NB4 (cell line): ENCODE measurements around the gene PREP.

ENCODE experiments used
- DNase-seq: peaks from one replicate; pipeline ENCODE4 v3.0.0; 2010; ENCODE audit warnings: low read depth
- H3K4me3 ChIP-seq: one replicate; pipeline ENCODE4 v1.5.1; 2011; ENCODE audit warnings: mild to moderate bottlenecking, low read depth, low read length, moderate library complexity
- MYC ChIP-seq: IDR thresholded peaks from 2 replicates; pipeline ENCODE4 v1.6.1; 2011; ENCODE audit warnings: low read depth, low read length
- POLR2A ChIP-seq: IDR thresholded peaks from 2 replicates; pipeline ENCODE4 v1.6.1; 2011; ENCODE audit warnings: mild to moderate bottlenecking; ENCODE audit not compliant: insufficient read length; ENCODE audit errors: extremely low read depth
- TF ChIP-seq, protein P1 (sequence below): IDR thresholded peaks from 2 replicates; pipeline ENCODE4 v1.6.1; 2011; ENCODE audit warnings: low read depth, low read length
- TF ChIP-seq, protein P2 (sequence below): IDR thresholded peaks from one replicate; pipeline ENCODE4 v1.5.1; 2012; ENCODE audit warnings: low read depth, low read length

PREP gene

GRCh38 chr6:105332576-105332975 lies 70.3 kb downstream of the PREP start:
- no peak overlapping the region for H3K4me3 ChIP-seq
- TF ChIP-seq, protein P1, sequence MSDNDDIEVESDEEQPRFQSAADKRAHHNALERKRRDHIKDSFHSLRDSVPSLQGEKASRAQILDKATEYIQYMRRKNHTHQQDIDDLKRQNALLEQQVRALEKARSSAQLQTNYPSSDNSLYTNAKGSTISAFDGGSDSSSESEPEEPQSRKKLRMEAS, result no peak
- no peak for DNase-seq

- no peak overlapping the region for H3K4me3 ChIP-seq
- no peak for TF ChIP-seq POLR2A
- no peak for TF ChIP-seq MYC
- TF ChIP-seq, protein P2, sequence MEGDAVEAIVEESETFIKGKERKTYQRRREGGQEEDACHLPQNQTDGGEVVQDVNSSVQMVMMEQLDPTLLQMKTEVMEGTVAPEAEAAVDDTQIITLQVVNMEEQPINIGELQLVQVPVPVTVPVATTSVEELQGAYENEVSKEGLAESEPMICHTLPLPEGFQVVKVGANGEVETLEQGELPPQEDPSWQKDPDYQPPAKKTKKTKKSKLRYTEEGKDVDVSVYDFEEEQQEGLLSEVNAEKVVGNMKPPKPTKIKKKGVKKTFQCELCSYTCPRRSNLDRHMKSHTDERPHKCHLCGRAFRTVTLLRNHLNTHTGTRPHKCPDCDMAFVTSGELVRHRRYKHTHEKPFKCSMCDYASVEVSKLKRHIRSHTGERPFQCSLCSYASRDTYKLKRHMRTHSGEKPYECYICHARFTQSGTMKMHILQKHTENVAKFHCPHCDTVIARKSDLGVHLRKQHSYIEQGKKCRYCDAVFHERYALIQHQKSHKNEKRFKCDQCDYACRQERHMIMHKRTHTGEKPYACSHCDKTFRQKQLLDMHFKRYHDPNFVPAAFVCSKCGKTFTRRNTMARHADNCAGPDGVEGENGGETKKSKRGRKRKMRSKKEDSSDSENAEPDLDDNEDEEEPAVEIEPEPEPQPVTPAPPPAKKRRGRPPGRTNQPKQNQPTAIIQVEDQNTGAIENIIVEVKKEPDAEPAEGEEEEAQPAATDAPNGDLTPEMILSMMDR, result no peak
- TF ChIP-seq, protein P1, result no peak
- no peak for DNase-seq
Measured at GRCh38 chr6:105331927-105332326, 71.0 kb downstream of the PREP start.

DNA sequence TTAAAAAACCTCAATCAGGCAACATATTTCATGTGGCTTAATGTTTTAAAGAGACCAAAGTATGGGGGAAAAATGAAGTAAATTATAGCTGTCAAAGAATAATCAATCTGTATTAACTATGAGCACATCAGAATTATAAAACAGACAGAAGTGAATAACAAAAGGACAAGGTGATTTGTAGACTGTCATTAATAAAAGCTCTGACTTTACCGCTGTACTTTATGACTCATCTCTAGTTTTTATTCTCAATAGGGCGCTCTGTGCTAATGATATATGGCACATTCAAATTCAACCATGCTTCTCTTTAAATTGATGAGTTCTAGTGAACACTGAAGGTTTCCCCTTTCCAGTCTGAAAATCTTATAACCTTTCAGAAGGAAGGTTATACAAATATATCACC lies 72.0 kb downstream of the PREP start:
- DNase-seq, result no peak
- TF ChIP-seq MYC (no peak), POLR2A (no peak)
- TF ChIP-seq, protein P1, result no peak
- TF ChIP-seq, protein P2, result no peak
- H3K4me3 ChIP-seq, result no peak overlapping the region

DNA sequence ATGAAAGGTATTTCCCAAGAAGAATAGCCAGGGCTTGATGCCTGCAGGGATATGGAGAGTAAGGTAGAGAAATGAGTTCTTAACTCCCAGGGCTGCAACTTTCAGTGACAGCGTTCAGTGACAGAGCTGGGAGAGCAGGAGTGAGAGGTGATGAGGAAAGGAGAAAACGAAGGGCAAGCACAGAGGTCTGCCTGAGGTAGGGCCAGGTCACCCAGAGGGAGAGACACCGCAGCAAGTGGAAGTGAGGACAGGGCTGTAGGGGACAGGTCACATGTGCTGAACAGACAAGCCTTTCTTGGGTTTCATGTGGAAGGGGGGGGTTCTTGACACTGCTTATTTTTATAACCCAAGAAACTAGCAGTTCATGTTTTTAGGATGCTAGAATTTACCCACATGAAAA lies 72.5 kb downstream of the PREP start:
- DNase-seq, result no peak
- TF ChIP-seq, protein P2, result no peak
- TF ChIP-seq POLR2A (no peak), MYC (no peak)
- TF ChIP-seq, protein P1, result no peak
- H3K4me3 ChIP-seq, result no peak overlapping the region

GRCh38 chr6:105326833-105327770 lies 75.8 kb downstream of the PREP start:
- DNase-seq, result no peak

GRCh38 chr6:105326216-105326615 lies 76.7 kb downstream of the PREP start:
- TF ChIP-seq, protein P1, result no peak
- no peak for TF ChIP-seq MYC

More at GRCh38 chr6:105326833-105327770, 75.8 kb downstream of the PREP start:
- no peak overlapping the region for H3K4me3 ChIP-seq
- TF ChIP-seq MYC (no peak), POLR2A (no peak)
- TF ChIP-seq, protein P1, result no peak
- TF ChIP-seq, protein P2, result no peak

More at GRCh38 chr6:105326216-105326615, 76.7 kb downstream of the PREP start:
- no peak overlapping the region for H3K4me3 ChIP-seq
- no peak for DNase-seq
